Neural cell (in vitro differentiated cells): Measurements from ENCODE around the gene MRPL21. TPM values are rescaled to one million over a fixed set of nuclear protein-coding genes. Genes with fewer than 3 reads are reported as not detected.

Experiments
- H2AFZ ChIP-seq: fragments of 200-600, 300-800 bp; sonication (generic), shearing (Covaris generic); 2 replicates; pipeline ENCODE4 v1.6.0; 2014; ENCODE audit warnings: low read depth, mild to moderate bottlenecking, antibody characterized with exemption, low read length, moderate library complexity
- H3F3A ChIP-seq: fragments of 200-600 bp; shearing (Covaris generic); 2 replicates; pipeline ENCODE4 v1.6.1; 2016; ENCODE audit warnings: mild to moderate bottlenecking, moderate library complexity, mixed read lengths, antibody characterized with exemption, low read length; ENCODE audit not compliant: insufficient read depth, poor library complexity, severe bottlenecking
- H3K27ac ChIP-seq: fragments of 200-600, 300-800 bp; sonication (generic), shearing (Covaris generic); 2 replicates; pipeline ENCODE4 v1.5.1; 2014; ENCODE audit warnings: mild to moderate bottlenecking, low read length, moderate library complexity
- H3K27me3 ChIP-seq: fragments of 300-800, 200-600 bp; sonication (generic), shearing (Covaris generic); 2 replicates; pipeline ENCODE4 v1.6.0; 2014; ENCODE audit warnings: mild to moderate bottlenecking, low read depth, low read length, moderate library complexity; ENCODE audit not compliant: insufficient read depth
- H3K36me3 ChIP-seq: fragments of 300-800, 200-600 bp; sonication (generic), shearing (Covaris generic); 2 replicates; pipeline ENCODE4 v1.5.1; 2014; ENCODE audit warnings: mild to moderate bottlenecking, antibody characterized with exemption, low read length, moderate library complexity; ENCODE audit not compliant: insufficient read depth
- H3K4me2 ChIP-seq: fragments of 300-800, 200-600 bp; sonication (generic), shearing (Covaris generic); 2 replicates; pipeline ENCODE4 v1.6.0; 2014; ENCODE audit warnings: mild to moderate bottlenecking, low read length
- H3K4me3 ChIP-seq: fragments of 300-800, 200-600 bp; sonication (generic), shearing (Covaris generic); 2 replicates; pipeline ENCODE4 v1.5.1; 2014; ENCODE audit warnings: mild to moderate bottlenecking, low read length, moderate library complexity
- H3K79me2 ChIP-seq: fragments of 200-600 bp; shearing (Covaris generic); replicated peaks from 2 replicates; pipeline ENCODE4 v1.6.0; 2014; ENCODE audit warnings: mild to moderate bottlenecking, low read length, moderate library complexity; ENCODE audit not compliant: insufficient read depth
- H3K9ac ChIP-seq: fragments of 300-800, 200-600 bp; sonication (generic), shearing (Covaris generic); 2 replicates; pipeline ENCODE4 v1.6.1; 2016; ENCODE audit warnings: mild to moderate bottlenecking, low read length, mixed read lengths
- H3K9me2 ChIP-seq: fragments of 200-600 bp; shearing (Covaris generic); 2 replicates; pipeline ENCODE4 v1.6.1; 2016; ENCODE audit warnings: mild to moderate bottlenecking, low read length, mixed read lengths; ENCODE audit not compliant: insufficient read depth
- H3K9me3 ChIP-seq: fragments of 200-600, 300-800 bp; sonication (generic), shearing (Covaris generic); 2 replicates; pipeline ENCODE4 v1.6.1; 2016; ENCODE audit warnings: mild to moderate bottlenecking, mixed run types, low read length, moderate library complexity, mixed read lengths
- H4K20me1 ChIP-seq: fragments of 200-600 bp; shearing (Covaris generic); 2 replicates; pipeline ENCODE4 v1.6.1; 2016; ENCODE audit warnings: mild to moderate bottlenecking, mixed run types; ENCODE audit not compliant: insufficient read depth
- CTCF ChIP-seq: fragments of 450-650 bp; IDR thresholded peaks from 2 replicates; pipeline ENCODE4 v1.5.1; 2014; ENCODE audit warnings: antibody characterized with exemption, mild to moderate bottlenecking, moderate library complexity; ENCODE audit not compliant: poor library complexity, severe bottlenecking
- EP300 ChIP-seq: fragments of 450-650 bp; conservative IDR thresholded peaks from 2 replicates; pipeline ENCODE4 v1.6.1; 2014; ENCODE audit warnings: antibody characterized with exemption, mild to moderate bottlenecking, moderate library complexity; ENCODE audit not compliant: poor library complexity, severe bottlenecking
- EZH2 ChIP-seq: fragments of 200-600, 300-800 bp; shearing (Covaris generic), sonication (generic); IDR thresholded peaks from 2 replicates; pipeline ENCODE4 v1.6.1; 2014; ENCODE audit warnings: antibody characterized with exemption, low read length, borderline replicate concordance, mild to moderate bottlenecking; ENCODE audit not compliant: insufficient read depth, poor library complexity, severe bottlenecking
- MXI1 ChIP-seq: fragments of 450-650 bp; conservative IDR thresholded peaks from 2 replicates; pipeline ENCODE4 v1.6.1; 2014; ENCODE audit warnings: antibody characterized with exemption, mild to moderate bottlenecking; ENCODE audit not compliant: poor library complexity, severe bottlenecking
- POLR2AphosphoS5 ChIP-seq: IDR thresholded peaks from 2 replicates; pipeline ENCODE4 v1.6.1; 2012
- RAD21 ChIP-seq: fragments of 450-650 bp; conservative IDR thresholded peaks from 2 replicates; pipeline ENCODE4 v1.6.1; 2014; ENCODE audit warnings: antibody characterized with exemption, mild to moderate bottlenecking, moderate library complexity
- SMC3 ChIP-seq: fragments of 450-650 bp; conservative IDR thresholded peaks from 2 replicates; pipeline ENCODE4 v1.6.1; 2014; ENCODE audit warnings: antibody characterized with exemption, mild to moderate bottlenecking, moderate library complexity; ENCODE audit not compliant: poor library complexity
- TAF1 ChIP-seq: IDR thresholded peaks from 2 replicates; pipeline ENCODE4 v1.6.1; 2012; ENCODE audit warnings: low read depth
- polyA plus RNA-seq: library from polyadenylated mRNA; depleted of rRNA; stranded (reverse); fragments of >200 nt; gene quantifications from 2 replicates; pipeline ENCODE4 v1.2.3, GENCODE V29; 2014
- TF ChIP-seq, protein P1 (sequence below): IDR thresholded peaks from 2 replicates; pipeline ENCODE4 v1.6.1; 2012; ENCODE audit warnings: borderline replicate concordance

Gene MRPL21
- polyA plus RNA-seq, 1 donor from 2014 or later, result 139 TPM

DNA sequence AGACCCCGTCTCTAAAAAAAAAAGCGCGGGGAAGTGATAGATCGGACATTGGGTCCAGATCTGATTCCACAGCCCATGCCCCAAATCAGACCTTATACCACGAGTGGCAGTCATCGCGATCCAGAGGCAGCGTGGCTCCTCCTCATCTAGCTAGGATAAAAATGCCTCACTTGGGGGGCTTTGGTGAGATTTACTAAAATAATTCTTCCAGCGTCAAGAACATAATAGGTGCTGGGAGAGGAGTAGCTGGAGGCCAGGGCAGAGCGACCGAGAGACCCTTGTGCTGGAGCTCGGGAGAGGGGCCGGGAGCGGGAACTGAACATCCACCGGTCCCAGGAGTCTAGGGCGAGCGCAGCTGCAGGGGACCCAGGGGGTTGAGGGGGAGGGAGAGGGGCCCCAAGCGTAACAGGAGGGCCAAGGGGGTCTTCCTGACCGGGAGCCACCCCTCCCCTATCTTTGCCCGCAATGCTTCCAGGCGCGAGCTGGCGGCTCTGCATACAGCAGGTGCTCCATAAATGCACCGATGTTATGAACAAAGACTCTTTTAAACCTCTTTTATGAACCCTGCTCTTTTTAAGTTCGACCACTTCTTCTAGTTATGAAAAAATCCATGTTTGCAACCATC, 61.1 kb downstream of the MRPL21 start:
- Histone ChIP-seq H3K27ac (no peak overlapping the region), H3K9me2 (no peaks in the 10 kb centered on the region), H3K27me3 (peaks cover 72% of the 10 kb centered on the region), H3K9ac (no peak overlapping the region), H4K20me1 (no peaks in the 10 kb centered on the region), H3K9me3 (no peaks in the 10 kb centered on the region), H3K4me2 (no peak overlapping the region), H3K36me3 (no peaks in the 10 kb centered on the region), H3K79me2 (no peaks in the 10 kb centered on the region), H3F3A (no peaks in the 10 kb centered on the region), H3K4me3 (peak overlapping the region; percentile 54), H2AFZ (no peak overlapping the region)
- no peak for TF ChIP-seq RAD21

DNA sequence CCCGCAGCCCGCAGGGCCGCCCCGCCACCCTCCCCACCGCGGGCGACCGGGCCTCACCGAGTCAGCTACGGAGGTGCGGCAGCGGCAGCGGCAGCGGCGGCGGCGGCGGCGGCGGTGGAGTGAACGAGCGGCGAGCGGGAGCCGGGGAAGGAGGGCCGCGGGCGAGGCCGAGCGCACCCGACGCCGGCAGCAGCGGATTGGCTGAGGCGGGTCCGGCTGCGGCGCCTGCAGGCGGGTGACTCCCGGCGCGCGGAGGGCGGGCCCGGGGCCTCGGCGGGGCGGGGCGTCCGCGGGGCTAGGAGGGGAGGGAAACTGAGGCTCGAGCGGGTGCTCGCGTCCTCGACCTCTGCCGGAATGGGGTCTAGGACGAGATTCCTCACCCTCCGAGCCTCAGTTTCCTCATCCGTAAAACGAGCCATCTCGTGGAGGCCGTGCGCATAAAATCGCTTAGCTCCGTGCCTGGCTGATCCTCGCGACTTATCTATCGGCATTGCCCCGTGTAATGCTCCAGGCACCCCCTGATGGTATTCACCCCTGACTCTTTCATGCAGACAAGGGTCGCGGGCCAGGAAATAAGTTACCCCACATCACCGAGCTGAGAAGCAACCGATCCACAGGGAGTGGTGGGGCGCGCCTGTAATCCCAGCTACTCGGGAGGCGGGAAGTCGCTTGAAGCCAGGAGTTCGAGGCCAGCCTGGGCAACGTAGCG, 61.8 kb downstream of the MRPL21 start, which contains the start of gene CPT1A:
CPT1A (minus strand) TSS at position 199 of the 709 bp plus-strand sequence. CDS start 26,442 bp downstream, outside the sequence.
- TF ChIP-seq, protein P1, sequence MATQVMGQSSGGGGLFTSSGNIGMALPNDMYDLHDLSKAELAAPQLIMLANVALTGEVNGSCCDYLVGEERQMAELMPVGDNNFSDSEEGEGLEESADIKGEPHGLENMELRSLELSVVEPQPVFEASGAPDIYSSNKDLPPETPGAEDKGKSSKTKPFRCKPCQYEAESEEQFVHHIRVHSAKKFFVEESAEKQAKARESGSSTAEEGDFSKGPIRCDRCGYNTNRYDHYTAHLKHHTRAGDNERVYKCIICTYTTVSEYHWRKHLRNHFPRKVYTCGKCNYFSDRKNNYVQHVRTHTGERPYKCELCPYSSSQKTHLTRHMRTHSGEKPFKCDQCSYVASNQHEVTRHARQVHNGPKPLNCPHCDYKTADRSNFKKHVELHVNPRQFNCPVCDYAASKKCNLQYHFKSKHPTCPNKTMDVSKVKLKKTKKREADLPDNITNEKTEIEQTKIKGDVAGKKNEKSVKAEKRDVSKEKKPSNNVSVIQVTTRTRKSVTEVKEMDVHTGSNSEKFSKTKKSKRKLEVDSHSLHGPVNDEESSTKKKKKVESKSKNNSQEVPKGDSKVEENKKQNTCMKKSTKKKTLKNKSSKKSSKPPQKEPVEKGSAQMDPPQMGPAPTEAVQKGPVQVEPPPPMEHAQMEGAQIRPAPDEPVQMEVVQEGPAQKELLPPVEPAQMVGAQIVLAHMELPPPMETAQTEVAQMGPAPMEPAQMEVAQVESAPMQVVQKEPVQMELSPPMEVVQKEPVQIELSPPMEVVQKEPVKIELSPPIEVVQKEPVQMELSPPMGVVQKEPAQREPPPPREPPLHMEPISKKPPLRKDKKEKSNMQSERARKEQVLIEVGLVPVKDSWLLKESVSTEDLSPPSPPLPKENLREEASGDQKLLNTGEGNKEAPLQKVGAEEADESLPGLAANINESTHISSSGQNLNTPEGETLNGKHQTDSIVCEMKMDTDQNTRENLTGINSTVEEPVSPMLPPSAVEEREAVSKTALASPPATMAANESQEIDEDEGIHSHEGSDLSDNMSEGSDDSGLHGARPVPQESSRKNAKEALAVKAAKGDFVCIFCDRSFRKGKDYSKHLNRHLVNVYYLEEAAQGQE, result no peak
- TF ChIP-seq SMC3 (no peak), EZH2 (no peak), RAD21 (no peak), CTCF (no peak), TAF1 (no peak), EP300 (no peak), POLR2AphosphoS5 (no peak), MXI1 (no peak)
- Histone ChIP-seq H3K36me3 (no peaks in the 10 kb centered on the region), H3K4me3 (peak within 1 kb of the TSS; percentile 54), H3K4me2 (no peak within 1 kb of the TSS), H3K27me3 (peaks cover 70% of the 10 kb centered on the region), H3K9me2 (no peaks in the 10 kb centered on the region), H3K9ac (no peak within 1 kb of the TSS), H3F3A (no peaks in the 10 kb centered on the region), H3K9me3 (no peaks in the 10 kb centered on the region), H2AFZ (no peak within 1 kb of the TSS), H3K27ac (no peak within 1 kb of the TSS), H3K79me2 (no peaks in the 10 kb centered on the region), H4K20me1 (no peaks in the 10 kb centered on the region)

Other genes with a start within 250 kb of the MRPL21 start
- gene GAL, start 219.3 kb downstream of the MRPL21 start, polyA plus RNA-seq, result 2.1 and 2.2 TPM in 2 replicates
- not detected in 2 replicates for gene TESMIN, start 152.3 kb downstream of the MRPL21 start, polyA plus RNA-seq
- 0.12 and 0.35 TPM in 2 replicates for gene CPT1A, start 61.9 kb downstream of the MRPL21 start, polyA plus RNA-seq
- 9.5 and 12.9 TPM in 2 replicates for gene IGHMBP2, start 59 bp upstream of the MRPL21 start, polyA plus RNA-seq
- not detected in 2 replicates for gene MRGPRD, start 77.2 kb upstream of the MRPL21 start, polyA plus RNA-seq
- gene MRGPRF, start 109.4 kb upstream of the MRPL21 start, polyA plus RNA-seq, result not detected in 2 replicates
- 14.1 and 14.2 TPM in 2 replicates for gene TPCN2, start 145.1 kb upstream of the MRPL21 start, polyA plus RNA-seq